HG03354 (cell line): Measurements from ENCODE around the gene RAMP3.
"Not testable (repeated sequence)": the region's sequence is repeated elsewhere in the genome, so short reads cannot be mapped to it uniquely, and the experiment has no call there.

Experiments
- ATAC-seq: cut with Tn5 transposase; IDR thresholded peaks from one replicate; pipeline ENCODE4 v1.9.1; 2021; ENCODE audit warnings: mild to moderate bottlenecking; ENCODE audit not compliant: unreplicated experiment, poor library complexity, severe bottlenecking

The RAMP3 gene

GRCh38 chr7:45157653-45158401 lies at the start of gene RAMP3:
RAMP3 (plus strand) TSS chr7:45157791; CDS start chr7:45157829, 38 bp downstream.
- no peak for ATAC-seq

GRCh38 chr7:45108863-45109262 lies 48.7 kb upstream of the RAMP3 start:
- ATAC-seq = no peak

GRCh38 chr7:45111298-45112223 lies 46.0 kb upstream of the RAMP3 start, which contains the start of gene TBRG4:
TBRG4 (minus strand) TSS chr7:45111697; CDS start chr7:45109237, 2,460 bp downstream.
- ATAC-seq = peak; percentile 96

- ATAC-seq = no peak
Measured at GRCh38 chr7:45112648-45113047, 44.9 kb upstream of the RAMP3 start.

- ATAC-seq = not testable (repeated sequence)
Measured at GRCh38 chr7:45114257-45114656, 43.3 kb upstream of the RAMP3 start.

GRCh38 chr7:45114926-45115325 lies 42.7 kb upstream of the RAMP3 start:
- ATAC-seq = no peak

- ATAC-seq = no peak
Measured at GRCh38 chr7:45116048-45116447, 41.5 kb upstream of the RAMP3 start.

GRCh38 chr7:45117582-45117981 lies 40.0 kb upstream of the RAMP3 start:
- no peak for ATAC-seq

- ATAC-seq = no peak
Measured at GRCh38 chr7:45118292-45118691, 39.3 kb upstream of the RAMP3 start.

- ATAC-seq = peak; percentile 58
Measured at GRCh38 chr7:45118889-45119331, 38.7 kb upstream of the RAMP3 start.

GRCh38 chr7:45119550-45119949 lies 38.0 kb upstream of the RAMP3 start:
- no peak for ATAC-seq

- ATAC-seq = no peak
Measured at GRCh38 chr7:45122975-45123860, 34.4 kb upstream of the RAMP3 start.

- no peak for ATAC-seq
Measured at GRCh38 chr7:45123913-45124710, 33.5 kb upstream of the RAMP3 start.

GRCh38 chr7:45125193-45125904 lies 32.2 kb upstream of the RAMP3 start:
- no peak for ATAC-seq

- ATAC-seq = no peak
Measured at GRCh38 chr7:45126201-45126600, 31.4 kb upstream of the RAMP3 start.

- ATAC-seq = no peak
Measured at GRCh38 chr7:45126920-45127319, 30.7 kb upstream of the RAMP3 start.

GRCh38 chr7:45129181-45129800 lies 28.3 kb upstream of the RAMP3 start:
- no peak for ATAC-seq

GRCh38 chr7:45129906-45130305 lies 27.7 kb upstream of the RAMP3 start:
- no peak for ATAC-seq
